HPDE6-E6E7 (cell line): ENCODE results near the gene ERI2.
"Not testable (repeated sequence)": the region's sequence is repeated elsewhere in the genome, so short reads cannot be mapped to it uniquely, and the experiment has no call there.

Source experiments
- DNase-seq: peaks from one replicate; pipeline ENCODE4 v3.0.0; 2011; ENCODE audit warnings: missing footprints; ENCODE audit errors: extremely low spot score

The ERI2 gene

DNA sequence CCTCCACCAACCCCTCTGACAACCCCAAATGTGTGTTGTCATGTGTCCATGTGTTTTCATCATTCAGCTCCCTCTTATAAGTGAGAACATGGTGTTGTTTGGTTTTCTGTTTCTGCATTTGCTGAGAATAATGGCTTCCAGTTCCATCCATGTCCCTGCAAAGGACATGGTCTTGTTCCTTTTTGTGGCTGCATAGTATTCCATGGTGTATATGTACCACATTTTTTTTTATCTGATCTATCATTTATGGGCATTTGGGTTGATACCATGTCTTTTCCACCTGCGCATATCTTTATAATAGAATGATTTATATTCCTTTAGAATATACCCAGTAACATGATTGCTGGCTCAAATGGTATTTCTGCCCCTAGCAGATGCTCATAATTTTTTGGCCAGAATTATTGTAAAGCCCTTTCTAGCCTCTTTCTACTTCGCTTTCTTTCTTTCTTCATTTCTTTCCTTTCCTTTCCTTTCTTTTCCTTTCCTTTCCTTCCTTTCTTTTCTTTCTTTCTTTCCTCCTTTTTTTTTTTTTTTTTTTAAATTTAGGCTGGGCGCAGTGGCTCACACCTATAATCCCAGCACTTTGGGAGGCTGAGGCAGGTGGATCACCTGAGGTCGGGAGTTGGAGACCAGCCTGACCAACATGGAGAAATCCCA, 12.8 kb upstream of the ERI2 start:
- DNase-seq: no peak

DNA sequence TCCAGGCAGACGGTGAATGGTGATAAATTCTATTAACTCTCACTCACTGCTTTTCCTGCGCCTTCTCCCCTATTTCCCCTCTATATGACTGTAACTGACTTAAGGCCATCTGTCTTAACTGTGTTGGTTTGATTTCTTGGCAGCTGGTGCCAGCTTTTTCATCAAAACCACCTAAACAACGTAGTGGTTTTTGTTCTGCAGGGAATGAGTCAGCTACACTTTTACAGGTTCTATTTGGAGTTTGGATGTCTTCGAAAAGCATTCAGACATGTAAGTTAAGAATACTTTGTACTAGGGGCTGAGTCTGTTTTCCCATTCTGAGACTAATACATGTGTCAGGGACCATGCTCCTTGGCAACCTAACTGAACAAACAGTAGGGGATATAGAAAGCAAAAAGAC, 8.5 kb upstream of the ERI2 start:
- no peak for DNase-seq

DNA sequence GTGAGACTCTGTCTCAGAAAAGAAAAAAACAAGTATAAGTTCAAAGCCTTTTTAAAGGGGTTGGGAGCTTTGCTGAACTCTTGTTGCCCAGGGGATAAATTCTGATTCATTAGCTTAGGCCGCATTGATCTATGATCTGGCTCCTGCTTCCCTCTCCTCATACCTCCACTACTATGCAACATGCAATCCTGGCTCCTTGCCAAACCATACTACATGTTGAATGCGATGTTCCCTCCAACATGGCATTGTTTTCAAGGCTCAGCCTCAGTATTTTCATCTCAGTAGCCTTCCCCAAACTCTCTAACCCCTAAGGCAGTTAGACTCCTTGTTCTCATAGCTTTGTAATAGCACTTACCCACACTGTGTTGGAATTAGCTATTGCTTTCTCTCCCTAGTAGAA, 6.2 kb upstream of the ERI2 start:
- no peak for DNase-seq

DNA sequence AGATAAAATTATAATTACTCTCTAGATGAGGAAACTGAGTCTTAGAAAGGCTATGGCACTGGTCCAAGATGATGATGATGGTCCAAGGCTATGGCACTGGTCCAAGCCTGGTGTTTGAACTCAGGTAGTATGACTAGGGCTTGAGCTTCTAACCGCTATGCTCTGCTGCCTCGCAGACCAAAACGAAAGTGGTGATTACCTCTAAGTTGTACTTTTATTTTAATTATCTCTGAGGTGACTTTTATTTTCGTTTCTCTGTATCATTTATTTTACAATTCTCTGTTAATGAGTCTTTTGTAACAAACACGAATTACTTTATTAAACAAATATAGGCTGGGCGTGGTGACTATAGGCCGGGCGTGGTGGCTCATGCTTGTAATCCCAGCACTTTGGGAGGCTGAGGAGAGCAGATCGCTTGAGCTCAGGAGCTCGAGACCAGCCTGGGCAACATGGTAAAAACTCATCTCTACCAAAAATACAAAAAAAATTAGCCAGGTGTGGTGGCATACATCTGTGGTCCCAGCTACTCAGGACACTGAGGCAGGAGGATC, 5.7 kb upstream of the ERI2 start:
- no peak for DNase-seq

DNA sequence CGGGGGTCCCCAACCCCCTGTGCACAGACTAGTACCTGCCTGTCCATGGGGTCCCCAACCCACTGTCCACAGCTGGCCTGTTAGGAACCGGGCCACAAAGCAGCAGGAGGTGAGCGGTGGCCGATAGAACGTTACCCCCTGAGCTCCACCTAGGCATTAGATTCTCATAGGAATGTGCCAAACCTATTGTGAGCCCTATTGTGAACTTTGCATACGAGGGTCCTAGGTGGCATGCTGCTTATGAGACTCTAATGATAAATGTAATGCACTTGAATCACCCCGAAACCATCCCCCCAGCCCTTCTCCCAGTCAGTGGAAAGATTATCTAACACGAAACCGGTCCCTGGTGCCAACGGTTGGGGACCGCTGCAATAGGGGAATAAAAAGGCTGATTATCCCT, 1.6 kb upstream of the ERI2 start:
- DNase-seq: no peak

DNA sequence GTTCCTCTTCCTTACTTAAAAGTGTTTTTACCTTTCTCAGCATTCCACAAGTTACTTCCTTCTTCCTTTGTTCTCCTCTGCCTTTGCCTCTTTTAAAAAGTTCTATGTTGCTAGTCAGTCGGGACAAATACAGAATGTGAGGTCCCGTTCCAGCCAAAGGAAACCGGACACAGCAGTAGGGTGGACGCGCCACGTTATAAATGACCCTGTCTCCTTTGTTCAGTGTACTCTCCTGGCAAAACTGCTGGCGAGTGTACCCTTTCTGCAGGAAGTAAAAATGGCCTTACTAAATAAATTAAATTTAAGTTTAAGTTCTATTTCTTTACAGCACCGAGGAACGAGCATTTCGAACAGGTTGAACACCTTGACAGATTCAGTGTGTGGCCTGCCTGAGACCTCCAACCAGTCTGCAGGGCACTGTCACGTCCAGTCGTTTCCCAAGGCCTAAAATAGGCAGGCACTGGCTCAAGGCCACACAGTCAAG, 546 bp downstream of the ERI2 start:
- DNase-seq: not testable (repeated sequence)

DNA sequence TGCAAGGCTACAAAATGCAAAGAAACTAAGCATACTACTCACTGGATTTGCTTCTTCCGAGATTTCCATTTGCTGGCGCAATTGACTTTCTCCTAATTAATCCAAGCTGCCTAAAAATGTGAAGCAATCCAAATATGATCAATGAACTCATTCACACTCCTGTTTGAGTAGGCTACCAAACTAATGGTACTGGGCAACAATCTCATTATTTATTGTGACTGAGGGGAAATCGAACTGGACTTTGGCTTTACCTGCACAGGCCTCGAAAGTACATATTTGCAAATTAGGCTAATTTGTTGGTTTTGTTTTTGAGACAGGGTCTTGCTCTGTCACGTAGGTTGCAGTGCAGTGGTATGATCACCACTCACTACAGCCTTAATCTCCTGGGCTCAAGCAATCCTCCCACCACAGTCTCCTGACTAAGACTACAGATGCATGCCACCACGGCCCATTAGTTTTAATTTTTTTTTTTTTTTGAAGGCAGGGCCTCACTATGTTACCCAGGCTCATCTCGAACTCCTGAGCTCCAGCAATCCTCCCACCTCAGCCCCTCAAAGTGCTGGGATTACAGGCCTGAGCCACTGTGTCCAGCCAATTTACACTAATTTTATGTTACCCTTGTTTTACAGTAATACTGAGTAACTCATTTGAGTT, 2.6 kb downstream of the ERI2 start:
- DNase-seq: no peak

DNA sequence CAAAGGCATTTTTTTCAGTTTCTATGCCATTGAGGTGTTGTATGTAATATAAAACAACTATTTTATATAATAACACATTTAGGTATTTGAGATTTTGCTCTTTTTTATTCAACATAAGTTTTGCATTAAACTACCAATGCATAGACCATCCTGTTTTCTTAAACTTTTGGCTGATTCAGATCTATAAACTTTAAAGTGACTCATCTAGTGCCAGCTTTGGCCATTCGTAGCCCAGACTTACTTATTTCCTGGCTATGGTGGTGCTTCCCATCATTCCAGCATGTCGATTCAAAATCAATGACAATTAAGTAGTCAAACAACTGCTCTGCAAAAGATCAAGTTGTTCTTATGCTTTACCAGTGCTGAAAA, 3.1 kb downstream of the ERI2 start:
- DNase-seq: no peak

DNA sequence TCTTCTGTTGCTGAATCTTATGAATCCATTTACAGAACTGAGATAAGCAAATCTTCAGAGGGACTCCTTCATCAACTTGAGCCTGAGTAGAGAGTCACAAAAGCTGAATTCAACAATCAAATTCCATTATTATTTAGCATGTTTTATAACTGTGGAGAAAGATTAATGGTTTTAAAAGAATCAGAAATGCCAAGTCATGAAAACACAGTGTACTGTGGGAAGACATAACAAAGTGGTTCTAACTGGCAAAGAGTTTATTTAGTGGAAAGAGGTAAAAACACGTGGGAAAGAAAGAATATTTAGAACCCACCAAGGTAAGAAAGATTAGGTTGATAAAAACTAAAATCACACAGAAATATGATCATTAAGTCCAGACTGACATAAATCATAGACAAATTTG, 5.0 kb downstream of the ERI2 start:
- no peak for DNase-seq

DNA sequence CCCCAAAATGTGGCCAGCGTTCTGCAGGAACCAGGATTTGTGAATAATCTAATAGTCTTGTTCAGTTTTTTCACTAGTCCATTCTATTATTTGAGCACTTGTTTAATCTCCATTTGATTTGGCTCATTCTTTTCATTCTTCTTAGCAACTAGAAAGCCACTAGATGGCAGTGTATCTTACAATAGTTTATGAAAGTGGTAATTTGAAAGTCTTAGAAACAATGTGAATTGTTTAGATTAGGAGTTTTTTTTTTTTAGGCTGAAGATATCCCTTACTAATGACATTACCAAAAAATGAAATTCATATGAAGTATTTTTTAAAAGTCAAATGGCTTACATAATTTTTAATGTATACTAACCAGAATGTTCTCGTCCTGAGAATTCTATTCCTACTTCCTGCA, 6.7 kb downstream of the ERI2 start:
- DNase-seq: no peak

DNA sequence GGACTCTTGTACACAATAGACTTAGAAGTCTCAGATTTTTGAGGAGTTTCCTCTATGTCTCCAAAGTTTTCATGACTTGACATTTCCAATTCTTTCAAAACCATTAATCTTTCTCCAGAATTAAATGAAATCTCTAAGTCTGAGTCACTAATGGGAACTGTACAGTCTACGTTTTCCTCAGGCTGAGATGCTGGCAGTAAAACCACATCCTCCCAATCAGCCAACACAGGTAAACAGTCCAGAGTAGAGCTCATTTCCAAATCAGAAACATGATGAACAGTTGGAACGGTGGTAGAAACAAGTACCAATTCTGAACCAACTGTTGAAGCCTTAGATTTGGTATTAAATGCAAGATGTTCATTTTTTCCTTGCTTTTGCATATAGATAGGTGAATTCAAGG, 7.9 kb downstream of the ERI2 start:
- no peak for DNase-seq

DNA sequence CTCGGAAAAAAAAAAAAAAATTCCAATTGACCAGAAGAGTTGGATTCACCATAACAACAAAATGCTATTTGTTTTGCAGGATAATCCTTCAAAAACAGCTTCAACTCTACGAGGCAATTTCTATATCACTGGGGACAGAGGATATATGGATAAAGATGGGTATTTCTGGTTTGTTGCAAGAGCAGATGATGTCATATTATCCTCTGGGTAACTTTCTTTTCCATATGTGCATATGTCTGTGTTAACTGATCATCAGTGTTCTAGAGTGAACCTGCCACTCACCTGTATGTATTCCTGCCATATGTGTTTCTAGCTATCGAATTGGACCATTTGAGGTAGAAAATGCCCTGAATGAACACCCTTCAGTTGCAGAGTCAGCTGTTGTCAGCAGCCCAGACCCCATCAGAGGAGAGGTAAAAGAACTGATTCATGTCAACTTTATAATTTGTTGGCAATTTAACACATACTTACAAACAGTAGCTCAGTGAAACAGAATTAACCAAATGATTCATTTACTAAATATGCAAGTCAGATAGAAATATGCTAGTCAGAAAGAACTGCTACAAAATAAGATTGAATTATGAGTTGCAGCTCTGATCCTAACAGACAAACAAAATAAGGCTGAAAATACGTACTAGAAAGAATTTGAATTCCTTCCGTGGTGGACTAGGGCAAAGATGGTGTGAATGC, 14.2 kb downstream of the ERI2 start:
- no peak for DNase-seq

DNA sequence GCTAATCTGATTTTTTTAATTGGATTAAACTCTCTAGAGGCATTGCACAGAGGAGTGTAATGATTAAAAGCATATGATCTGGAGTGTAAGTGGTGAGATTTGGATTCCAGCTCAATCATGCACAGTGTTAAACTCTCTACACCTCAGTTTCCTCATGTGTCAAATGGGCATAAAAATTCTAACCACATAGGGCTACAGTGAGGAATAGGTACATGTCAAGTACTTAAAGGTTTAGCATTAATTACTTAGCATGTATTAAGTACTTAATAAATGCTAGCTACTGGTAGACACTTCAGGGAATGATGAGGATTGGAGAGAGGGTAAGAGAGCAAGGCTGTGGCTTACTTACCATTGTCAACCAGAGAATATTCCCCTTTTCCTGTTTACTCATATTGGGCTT, 17.1 kb downstream of the ERI2 start:
- no peak for DNase-seq

DNA sequence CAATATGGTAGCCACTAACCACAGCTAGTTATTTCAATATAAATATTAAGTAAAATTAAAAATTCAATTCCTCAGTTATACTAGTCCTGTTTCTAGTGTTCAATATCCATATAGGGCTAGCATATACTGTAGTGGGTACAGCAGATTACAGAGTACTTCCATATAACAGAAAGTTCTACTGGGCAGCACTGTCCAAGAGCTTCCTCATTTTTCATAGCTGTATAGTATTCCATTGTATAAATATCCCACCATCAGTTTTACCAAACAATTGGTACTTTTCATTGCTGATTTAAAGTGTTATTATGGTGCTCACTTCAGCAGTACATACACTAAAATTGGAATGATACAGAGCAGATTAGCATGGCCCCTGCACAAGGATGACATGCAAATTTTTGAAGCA, 22.1 kb downstream of the ERI2 start:
- no peak for DNase-seq

DNA sequence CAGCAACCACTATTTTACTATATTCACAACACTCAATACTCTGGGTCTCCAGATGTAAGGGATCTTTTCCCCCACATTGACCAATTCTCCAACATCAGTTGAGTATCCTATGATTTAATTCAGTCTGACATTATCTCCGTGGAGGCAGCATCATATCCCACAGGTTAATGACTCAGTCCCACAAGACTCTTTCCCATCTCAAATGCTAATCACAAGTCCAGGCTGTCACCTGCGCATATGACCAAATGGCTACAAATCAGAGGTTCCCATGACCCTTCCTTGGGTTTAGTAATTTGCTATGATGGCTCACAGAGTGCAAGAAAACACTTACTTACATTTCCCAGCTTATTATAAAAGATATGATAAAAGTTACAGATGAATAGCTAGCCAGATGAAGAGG, 23.8 kb downstream of the ERI2 start:
- no peak for DNase-seq

DNA sequence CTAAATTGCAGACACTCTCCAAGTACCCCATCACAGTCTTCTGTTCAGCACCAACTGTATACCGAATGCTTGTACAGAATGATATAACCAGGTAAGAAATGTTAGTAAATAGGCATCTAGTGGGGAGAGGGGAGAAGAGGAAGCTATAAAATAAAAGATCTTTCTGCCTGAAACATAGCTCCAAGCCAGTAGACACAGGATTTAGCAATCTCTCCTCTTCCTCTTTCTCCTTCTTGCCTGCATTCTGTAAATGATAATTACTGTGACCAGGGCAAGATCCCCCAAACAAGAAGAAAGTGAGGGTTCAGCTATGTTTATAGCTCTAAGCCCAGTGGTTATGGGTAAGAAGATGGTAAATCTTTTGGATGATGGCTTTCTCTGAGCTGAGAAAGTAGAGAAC, 24.6 kb downstream of the ERI2 start:
- no peak for DNase-seq

DNA sequence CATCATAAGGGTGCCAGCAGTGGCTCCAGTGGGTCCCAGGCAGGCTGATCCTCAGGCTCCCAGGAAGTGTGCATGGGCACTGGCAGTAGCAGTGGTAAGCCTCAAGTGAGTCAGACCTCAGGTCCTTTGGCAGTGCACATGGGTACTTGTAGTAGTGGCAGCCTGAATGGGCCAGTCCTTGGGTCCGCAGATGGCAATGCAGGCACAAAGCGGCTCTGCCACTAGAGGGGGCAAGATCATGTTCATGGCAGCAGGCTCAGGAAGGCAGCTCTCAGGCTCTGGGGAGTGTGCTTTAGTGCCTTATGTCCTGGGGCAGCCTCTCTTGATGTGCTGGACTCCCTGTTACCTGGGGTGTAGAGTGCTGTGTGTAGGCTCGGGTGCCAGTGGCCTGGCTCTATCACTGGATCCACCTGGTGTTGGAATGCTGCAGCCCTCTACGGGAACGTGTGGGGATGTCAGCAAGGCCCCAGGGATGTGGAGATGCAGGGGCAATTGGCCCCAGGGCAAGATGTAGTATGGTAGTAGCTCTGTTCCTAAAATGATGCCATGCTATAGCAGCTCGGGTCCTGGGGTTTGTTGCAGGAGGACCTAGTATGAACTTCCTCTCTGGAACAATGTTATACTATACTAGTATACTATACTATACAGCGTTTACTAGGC, 31.4 kb downstream of the ERI2 start:
- DNase-seq: peak; percentile 59

DNA sequence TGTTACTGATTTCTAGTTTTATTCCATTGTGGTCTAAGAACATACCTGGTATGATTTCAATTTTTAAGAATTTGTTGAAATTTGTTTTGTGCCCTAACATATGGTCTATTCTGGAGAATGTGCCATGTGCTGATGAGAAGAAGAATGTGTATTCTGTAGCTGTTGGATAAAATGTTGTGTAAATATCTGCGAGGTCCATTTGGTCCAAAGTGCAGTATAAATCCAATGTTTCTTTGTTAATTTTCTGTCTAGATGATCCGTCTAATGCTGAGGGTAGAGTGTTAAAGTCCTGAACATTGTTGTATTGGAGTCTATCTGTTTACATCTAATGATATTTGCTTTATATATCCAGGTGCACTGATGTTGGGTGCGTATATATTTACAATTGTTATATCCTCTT, 32.6 kb downstream of the ERI2 start:
- no peak for DNase-seq

DNA sequence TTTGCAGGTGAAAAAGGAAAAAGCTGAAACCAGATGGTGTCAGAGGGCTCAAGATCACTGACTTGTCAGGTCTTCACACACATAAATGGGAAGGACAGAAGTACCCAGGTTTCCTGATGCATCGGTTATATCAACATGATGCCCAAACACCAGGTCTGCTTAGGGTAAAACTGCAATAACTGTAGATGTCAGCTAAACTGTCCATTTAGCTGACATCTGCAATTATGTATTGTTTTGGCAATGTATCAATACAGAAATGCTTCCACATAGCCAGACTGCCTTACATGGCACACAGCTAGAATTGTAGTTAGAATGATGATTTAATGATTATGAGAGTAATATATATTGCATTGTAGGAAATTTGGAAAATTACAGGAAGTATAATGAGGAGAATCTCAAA, 37.5 kb downstream of the ERI2 start:
- no peak for DNase-seq

DNA sequence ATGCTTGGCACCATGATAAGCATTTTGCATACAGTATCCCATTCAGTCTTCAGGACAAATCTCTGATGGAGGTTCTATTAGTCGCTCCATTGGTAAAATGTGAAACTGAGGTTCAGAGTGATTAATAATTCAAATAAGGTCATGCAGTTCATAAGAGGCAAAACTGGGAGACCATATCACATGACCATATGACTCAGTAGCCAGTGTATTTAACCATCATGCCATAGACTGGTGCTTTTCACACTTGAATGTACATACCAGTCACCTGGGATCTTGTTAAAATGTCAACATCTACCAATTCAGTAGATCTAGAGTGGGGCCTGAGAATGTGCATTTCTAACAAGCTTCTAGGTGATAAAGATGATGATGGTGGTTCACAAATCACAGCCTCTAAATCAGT, 38.2 kb downstream of the ERI2 start:
- no peak for DNase-seq

DNA sequence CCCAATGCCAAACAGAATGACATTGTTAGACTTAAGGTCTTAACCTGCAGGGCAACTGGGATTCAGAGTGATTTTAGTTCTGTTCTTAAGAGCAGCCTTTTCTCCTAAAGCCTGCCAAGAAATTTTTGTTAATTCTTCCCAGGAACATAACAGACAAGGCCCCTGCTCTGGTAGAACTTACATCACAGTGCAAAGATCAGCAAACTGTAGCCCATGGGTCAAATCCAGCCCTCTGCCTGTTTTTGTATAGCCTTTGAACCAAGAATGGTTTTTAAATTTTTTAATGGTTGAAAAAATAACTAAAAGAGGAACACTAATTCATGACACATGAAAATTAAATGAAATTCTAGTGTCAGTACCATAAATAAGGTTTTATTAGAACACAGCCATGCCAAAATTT, 38.7 kb downstream of the ERI2 start:
- DNase-seq: no peak

DNA sequence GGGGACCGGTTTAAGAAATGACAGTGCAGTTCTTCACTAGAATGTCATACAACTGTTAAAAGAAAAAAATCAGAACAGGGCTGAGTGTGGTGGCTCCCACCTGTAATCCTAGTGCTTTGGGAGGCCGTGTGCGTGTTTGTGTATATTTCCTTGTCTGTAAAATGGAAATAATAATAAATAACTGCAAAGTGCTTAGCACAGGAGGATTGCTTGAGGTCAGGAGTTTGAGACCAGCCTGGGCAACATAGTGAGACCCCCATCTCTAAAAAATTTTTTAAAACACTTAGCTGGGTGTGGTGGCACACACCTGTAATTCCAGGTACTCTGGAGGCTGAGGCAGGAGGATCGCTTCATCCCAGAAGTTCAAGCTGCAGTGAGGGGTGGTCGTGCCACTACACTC, 40.0 kb downstream of the ERI2 start:
- DNase-seq: no peak

DNA sequence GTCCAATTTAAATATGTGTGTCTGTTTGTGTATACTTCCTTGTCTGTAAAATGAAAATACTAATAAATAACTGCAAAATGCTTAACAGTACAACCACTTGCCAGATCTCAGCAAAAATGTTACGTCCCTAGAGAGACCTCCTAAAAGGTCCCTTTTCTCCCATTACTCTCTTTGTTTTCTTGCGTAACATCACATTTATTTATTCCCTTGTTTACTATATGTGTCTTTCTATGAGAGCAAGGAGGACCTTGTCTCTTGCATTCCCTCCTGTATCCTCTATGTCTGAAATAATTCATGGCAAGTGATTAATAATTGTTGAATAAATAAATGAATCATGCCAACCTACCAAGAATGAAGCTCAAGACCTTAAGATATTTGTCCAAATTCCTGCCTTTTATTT, 40.5 kb downstream of the ERI2 start:
- DNase-seq: no peak
